ENCODE measurements around the gene ADGRV1.

Gene ADGRV1

DNA sequence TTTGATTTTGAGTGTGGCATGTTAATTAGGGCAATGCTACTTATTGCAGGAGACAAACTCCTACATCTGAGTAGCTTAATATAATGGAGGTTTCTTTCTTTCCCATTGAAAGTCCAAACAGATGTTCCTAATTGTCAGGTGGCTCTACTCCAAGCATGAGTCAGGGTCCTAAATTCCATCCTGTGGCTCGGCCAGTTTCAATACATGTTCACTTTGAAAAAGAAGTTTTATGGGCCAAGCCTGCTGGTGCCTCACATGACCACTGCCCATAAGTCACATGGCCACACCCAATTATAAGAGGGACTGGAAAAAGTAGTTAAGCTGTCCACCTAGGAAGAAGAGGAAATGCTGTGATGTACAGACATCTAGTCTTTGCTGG, 654.1 kb downstream of the ADGRV1 start:
- no peaks in the 10 kb centered on the region for H3K27me3 ChIP-seq (ENCODE audit: insufficient read depth, poor library complexity, severe bottlenecking)
- DNase-seq (ENCODE audit: low read depth in 1 of 2, low spot score in 1 of 2) = no peak
- no peak overlapping the region for H3K27ac ChIP-seq (replicated peaks)
- no peak for TF ChIP-seq SPI1 (IDR thresholded peaks at IDR 0.05; ENCODE audit: borderline replicate concordance, low read depth)
- TF ChIP-seq POLR2AphosphoS5 (IDR thresholded peaks at IDR 0.05; ENCODE audit: low read depth) = no peak
- TF ChIP-seq, protein P1, sequence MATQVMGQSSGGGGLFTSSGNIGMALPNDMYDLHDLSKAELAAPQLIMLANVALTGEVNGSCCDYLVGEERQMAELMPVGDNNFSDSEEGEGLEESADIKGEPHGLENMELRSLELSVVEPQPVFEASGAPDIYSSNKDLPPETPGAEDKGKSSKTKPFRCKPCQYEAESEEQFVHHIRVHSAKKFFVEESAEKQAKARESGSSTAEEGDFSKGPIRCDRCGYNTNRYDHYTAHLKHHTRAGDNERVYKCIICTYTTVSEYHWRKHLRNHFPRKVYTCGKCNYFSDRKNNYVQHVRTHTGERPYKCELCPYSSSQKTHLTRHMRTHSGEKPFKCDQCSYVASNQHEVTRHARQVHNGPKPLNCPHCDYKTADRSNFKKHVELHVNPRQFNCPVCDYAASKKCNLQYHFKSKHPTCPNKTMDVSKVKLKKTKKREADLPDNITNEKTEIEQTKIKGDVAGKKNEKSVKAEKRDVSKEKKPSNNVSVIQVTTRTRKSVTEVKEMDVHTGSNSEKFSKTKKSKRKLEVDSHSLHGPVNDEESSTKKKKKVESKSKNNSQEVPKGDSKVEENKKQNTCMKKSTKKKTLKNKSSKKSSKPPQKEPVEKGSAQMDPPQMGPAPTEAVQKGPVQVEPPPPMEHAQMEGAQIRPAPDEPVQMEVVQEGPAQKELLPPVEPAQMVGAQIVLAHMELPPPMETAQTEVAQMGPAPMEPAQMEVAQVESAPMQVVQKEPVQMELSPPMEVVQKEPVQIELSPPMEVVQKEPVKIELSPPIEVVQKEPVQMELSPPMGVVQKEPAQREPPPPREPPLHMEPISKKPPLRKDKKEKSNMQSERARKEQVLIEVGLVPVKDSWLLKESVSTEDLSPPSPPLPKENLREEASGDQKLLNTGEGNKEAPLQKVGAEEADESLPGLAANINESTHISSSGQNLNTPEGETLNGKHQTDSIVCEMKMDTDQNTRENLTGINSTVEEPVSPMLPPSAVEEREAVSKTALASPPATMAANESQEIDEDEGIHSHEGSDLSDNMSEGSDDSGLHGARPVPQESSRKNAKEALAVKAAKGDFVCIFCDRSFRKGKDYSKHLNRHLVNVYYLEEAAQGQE (IDR thresholded peaks at IDR 0.05; ENCODE audit: insufficient replicate concordance, low read depth) = no peak
- no peak for TF ChIP-seq GABPA (IDR thresholded peaks at IDR 0.05; ENCODE audit: low read depth)
- TF ChIP-seq, protein P2, sequence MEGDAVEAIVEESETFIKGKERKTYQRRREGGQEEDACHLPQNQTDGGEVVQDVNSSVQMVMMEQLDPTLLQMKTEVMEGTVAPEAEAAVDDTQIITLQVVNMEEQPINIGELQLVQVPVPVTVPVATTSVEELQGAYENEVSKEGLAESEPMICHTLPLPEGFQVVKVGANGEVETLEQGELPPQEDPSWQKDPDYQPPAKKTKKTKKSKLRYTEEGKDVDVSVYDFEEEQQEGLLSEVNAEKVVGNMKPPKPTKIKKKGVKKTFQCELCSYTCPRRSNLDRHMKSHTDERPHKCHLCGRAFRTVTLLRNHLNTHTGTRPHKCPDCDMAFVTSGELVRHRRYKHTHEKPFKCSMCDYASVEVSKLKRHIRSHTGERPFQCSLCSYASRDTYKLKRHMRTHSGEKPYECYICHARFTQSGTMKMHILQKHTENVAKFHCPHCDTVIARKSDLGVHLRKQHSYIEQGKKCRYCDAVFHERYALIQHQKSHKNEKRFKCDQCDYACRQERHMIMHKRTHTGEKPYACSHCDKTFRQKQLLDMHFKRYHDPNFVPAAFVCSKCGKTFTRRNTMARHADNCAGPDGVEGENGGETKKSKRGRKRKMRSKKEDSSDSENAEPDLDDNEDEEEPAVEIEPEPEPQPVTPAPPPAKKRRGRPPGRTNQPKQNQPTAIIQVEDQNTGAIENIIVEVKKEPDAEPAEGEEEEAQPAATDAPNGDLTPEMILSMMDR (IDR thresholded peaks at IDR 0.05; ENCODE audit: insufficient read depth, low read length) = no peak
- no peak overlapping the region for H3K4me3 ChIP-seq (replicated peaks; ENCODE audit: insufficient read depth, low read length)

All from HL-60 (cell line).